MM.1S (cell line): Measurements from ENCODE around the gene RGPD3.

Source experiments
- DNase-seq: peaks from one replicate; pipeline ENCODE4 v3.0.0-alpha.2; 2015
- H2AFZ ChIP-seq: fragments of 300-600 bp; sonication (generic); 2 replicates; pipeline ENCODE4 v1.6.0; 2016; ENCODE audit warnings: antibody characterized with exemption, low read length
- H3F3A ChIP-seq: fragments of 300-600 bp; sonication (generic); 2 replicates; pipeline ENCODE4 v1.6.1; 2016; ENCODE audit warnings: mild to moderate bottlenecking, antibody characterized with exemption, low read length, moderate library complexity, mixed read lengths; ENCODE audit not compliant: insufficient read depth
- H3K27ac ChIP-seq: fragments of 300-600 bp; sonication (generic); 2 replicates; pipeline ENCODE4 v1.5.1; 2016; ENCODE audit warnings: mild to moderate bottlenecking, low read length
- H3K27me3 ChIP-seq: fragments of 300-600 bp; sonication (generic); replicated peaks from 2 replicates; pipeline ENCODE4 v1.6.0; 2016; ENCODE audit warnings: low read length; ENCODE audit not compliant: insufficient read depth
- H3K36me3 ChIP-seq: fragments of 300-600 bp; sonication (generic); replicated peaks from 2 replicates; pipeline ENCODE4 v1.6.1; 2016; ENCODE audit warnings: mild to moderate bottlenecking, low read length, mixed read lengths; ENCODE audit not compliant: insufficient read depth
- H3K4me1 ChIP-seq: fragments of 300-600 bp; sonication (generic); 2 replicates; pipeline ENCODE4 v1.6.1; 2016; ENCODE audit warnings: low read length, mixed read lengths
- H3K4me2 ChIP-seq: fragments of 300-600 bp; sonication (generic); 2 replicates; pipeline ENCODE4 v1.6.0; 2016; ENCODE audit warnings: low read depth, low read length
- H3K4me3 ChIP-seq: fragments of 300-600 bp; sonication (generic); 2 replicates; pipeline ENCODE4 v1.5.1; 2016; ENCODE audit warnings: low read length, mixed read lengths
- H3K79me2 ChIP-seq: fragments of 300-600 bp; sonication (generic); 2 replicates; pipeline ENCODE4 v1.6.1; 2016; ENCODE audit warnings: mixed run types, low read length, mixed read lengths
- H3K9ac ChIP-seq: fragments of 300-600 bp; sonication (generic); 2 replicates; pipeline ENCODE4 v1.6.1; 2016; ENCODE audit warnings: low read length, mixed read lengths
- H3K9me2 ChIP-seq: fragments of 300-600 bp; sonication (generic); replicated peaks from 2 replicates; pipeline ENCODE4 v1.6.1; 2016; ENCODE audit warnings: mild to moderate bottlenecking, low read length, mixed read lengths; ENCODE audit not compliant: insufficient read depth
- H3K9me3 ChIP-seq: fragments of 300-600 bp; sonication (generic); replicated peaks from 2 replicates; pipeline ENCODE4 v1.6.1; 2016; ENCODE audit warnings: mild to moderate bottlenecking, low read length, mixed read lengths; ENCODE audit not compliant: insufficient read depth
- H4K20me1 ChIP-seq: fragments of 300-600 bp; sonication (generic); 2 replicates; pipeline ENCODE4 v1.6.1; 2016; ENCODE audit warnings: mild to moderate bottlenecking, low read length, moderate library complexity, mixed read lengths; ENCODE audit not compliant: insufficient read depth
- EZH2 ChIP-seq: fragments of 300-600 bp; sonication (generic); optimal IDR thresholded peaks from 2 replicates; pipeline ENCODE3; 2017; ENCODE audit warnings: low read depth, mild to moderate bottlenecking, antibody characterized with exemption, low read length, mixed read lengths
- EZH2phosphoT487 ChIP-seq: fragments of 300-600 bp; sonication (generic); IDR thresholded peaks from 2 replicates; pipeline ENCODE4 v1.6.1; 2018; ENCODE audit warnings: antibody characterized with exemption, low read length
- TF ChIP-seq, protein P1 (sequence below): fragments of 300-600 bp; sonication (generic); IDR thresholded peaks from 2 replicates; pipeline ENCODE4 v1.5.1; 2016; ENCODE audit warnings: antibody characterized with exemption, low read length, mixed read lengths

RGPD3 gene

DNA sequence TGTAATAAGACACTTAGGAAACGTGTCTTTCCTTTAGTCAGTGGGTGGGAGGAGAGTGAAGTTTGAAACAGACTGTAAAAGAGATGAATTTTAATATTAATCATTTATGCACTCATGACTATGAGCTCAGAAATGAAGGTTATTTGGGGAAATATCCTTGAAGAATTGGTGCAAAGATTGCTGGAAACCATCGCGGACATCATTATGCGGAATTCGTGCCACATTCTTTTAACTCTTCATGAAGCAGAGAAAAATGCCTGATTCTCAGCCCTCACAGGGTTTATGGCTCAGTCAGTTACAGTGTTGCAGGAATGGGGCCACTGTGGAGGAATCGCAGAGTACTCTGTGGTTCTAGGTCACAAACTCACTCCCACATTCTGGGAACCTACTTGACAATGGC, 109.7 kb downstream of the RGPD3 start:
- Histone ChIP-seq H3K27ac (no peak overlapping the region), H3K36me3 (no peaks in the 10 kb centered on the region), H2AFZ (no peak overlapping the region), H3K9me2 (no peaks in the 10 kb centered on the region), H3K79me2 (no peaks in the 10 kb centered on the region), H4K20me1 (peaks cover 9% of the 10 kb centered on the region; the same call in 1 of the 2 replicates), H3F3A (peaks cover 22% of the 10 kb centered on the region), H3K9ac (no peak overlapping the region), H3K4me3 (no peak overlapping the region), H3K4me1 (peaks cover 29% of the 10 kb centered on the region), H3K4me2 (no peak overlapping the region; the same call in 1 of the 2 replicates), H3K27me3 (peaks cover 88% of the 10 kb centered on the region), H3K9me3 (no peaks in the 10 kb centered on the region)
- no peak for DNase-seq
- no peak for TF ChIP-seq EZH2
- TF ChIP-seq EZH2phosphoT487, result no peak
- TF ChIP-seq, protein P1, sequence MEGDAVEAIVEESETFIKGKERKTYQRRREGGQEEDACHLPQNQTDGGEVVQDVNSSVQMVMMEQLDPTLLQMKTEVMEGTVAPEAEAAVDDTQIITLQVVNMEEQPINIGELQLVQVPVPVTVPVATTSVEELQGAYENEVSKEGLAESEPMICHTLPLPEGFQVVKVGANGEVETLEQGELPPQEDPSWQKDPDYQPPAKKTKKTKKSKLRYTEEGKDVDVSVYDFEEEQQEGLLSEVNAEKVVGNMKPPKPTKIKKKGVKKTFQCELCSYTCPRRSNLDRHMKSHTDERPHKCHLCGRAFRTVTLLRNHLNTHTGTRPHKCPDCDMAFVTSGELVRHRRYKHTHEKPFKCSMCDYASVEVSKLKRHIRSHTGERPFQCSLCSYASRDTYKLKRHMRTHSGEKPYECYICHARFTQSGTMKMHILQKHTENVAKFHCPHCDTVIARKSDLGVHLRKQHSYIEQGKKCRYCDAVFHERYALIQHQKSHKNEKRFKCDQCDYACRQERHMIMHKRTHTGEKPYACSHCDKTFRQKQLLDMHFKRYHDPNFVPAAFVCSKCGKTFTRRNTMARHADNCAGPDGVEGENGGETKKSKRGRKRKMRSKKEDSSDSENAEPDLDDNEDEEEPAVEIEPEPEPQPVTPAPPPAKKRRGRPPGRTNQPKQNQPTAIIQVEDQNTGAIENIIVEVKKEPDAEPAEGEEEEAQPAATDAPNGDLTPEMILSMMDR, result no peak

DNA sequence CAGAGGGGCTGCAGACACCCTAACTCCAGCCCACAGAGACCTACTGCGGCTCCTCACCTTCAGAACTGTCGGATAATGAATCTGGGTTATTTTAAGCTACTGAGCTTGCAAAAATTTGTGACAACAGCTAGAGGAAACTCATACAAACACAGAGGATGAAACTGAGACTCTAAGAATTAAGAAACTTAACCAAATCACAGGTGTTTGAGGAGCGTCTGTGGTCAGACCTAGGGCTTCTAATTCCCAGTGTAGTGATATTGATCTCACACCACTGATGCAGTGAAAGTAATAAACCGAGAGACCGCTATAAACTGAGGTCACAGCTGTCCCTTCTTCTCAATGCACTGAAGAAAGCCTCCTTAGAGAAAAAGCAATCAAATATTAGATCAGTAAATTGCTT, 110.1 kb downstream of the RGPD3 start:
- peak; percentile 89; the same call in 1 of the 2 replicates for TF ChIP-seq EZH2phosphoT487
- TF ChIP-seq, protein P1, result no peak
- H3K4me2 ChIP-seq, result peak overlapping the region; percentile 64

DNA sequence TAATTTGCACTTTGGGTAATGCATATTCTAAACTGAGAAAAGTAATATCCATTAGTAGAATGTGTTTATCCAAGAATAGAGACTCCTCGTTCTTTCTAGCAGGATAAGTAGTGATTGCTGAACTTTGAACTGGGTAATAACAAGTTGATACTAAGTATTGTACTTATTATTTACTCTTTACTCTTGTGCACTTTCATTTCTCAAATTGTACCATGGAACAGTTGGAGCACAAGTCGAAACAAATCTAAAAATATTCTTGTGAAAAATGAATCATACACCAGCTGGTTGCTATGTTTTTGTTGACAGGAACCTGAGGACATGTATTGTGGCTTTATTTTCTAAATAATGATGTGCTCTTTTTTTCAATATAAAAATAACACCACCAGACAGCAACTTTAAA, 111.9 kb downstream of the RGPD3 start:
- Histone ChIP-seq H3K4me2 (peak overlapping the region; percentile 14; the same call in 1 of the 2 replicates), H3F3A (peaks cover 22% of the 10 kb centered on the region), H3K9me3 (no peaks in the 10 kb centered on the region), H2AFZ (no peak overlapping the region), H3K27me3 (peaks cover 79% of the 10 kb centered on the region), H3K79me2 (no peaks in the 10 kb centered on the region), H3K4me1 (peaks cover 29% of the 10 kb centered on the region), H3K4me3 (no peak overlapping the region), H4K20me1 (peaks cover 9% of the 10 kb centered on the region; the same call in 1 of the 2 replicates), H3K9me2 (no peaks in the 10 kb centered on the region), H3K27ac (no peak overlapping the region), H3K36me3 (no peaks in the 10 kb centered on the region), H3K9ac (no peak overlapping the region)
- TF ChIP-seq EZH2phosphoT487, result no peak
- DNase-seq, result peak; percentile 45

More for the DNA sequence above, 110.1 kb downstream of the RGPD3 start:
- Histone ChIP-seq H4K20me1 (peaks cover 9% of the 10 kb centered on the region; the same call in 1 of the 2 replicates), H3F3A (peaks cover 22% of the 10 kb centered on the region), H3K9me3 (no peaks in the 10 kb centered on the region), H3K36me3 (no peaks in the 10 kb centered on the region), H3K9ac (no peak overlapping the region), H3K4me3 (no peak overlapping the region), H3K27ac (no peak overlapping the region), H3K9me2 (no peaks in the 10 kb centered on the region), H3K79me2 (no peaks in the 10 kb centered on the region), H3K27me3 (peaks cover 87% of the 10 kb centered on the region), H3K4me1 (peaks cover 29% of the 10 kb centered on the region), H2AFZ (no peak overlapping the region)
- peak; percentile 96 for DNase-seq

DNA sequence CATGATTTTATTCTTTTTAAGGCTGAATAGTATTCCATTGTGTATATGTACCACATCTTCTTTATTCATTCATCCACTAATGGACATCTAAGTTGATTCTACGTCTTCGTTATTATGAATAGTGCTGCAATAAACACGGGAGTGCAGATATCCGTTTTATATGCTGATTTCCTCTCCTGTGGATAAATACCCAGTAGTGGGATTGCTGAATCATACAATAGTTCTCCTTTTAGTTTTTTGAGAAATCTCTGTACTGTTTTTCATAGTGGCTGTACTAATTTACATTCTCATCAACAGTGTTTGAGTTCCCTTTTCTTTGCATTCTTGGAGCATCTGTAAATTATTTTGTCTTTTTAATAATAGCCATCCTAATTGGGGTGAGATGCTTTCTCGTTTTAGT, 114.5 kb downstream of the RGPD3 start:
- Histone ChIP-seq H3F3A (peaks cover 17% of the 10 kb centered on the region), H3K4me1 (peaks cover 24% of the 10 kb centered on the region)
- DNase-seq, result no peak

More for the DNA sequence above, 114.5 kb downstream of the RGPD3 start:
- Histone ChIP-seq H3K4me3 (no peak overlapping the region), H3K9me2 (no peaks in the 10 kb centered on the region), H3K9ac (no peak overlapping the region), H3K9me3 (no peaks in the 10 kb centered on the region), H3K4me2 (no peak overlapping the region), H3K27me3 (peaks cover 62% of the 10 kb centered on the region), H2AFZ (no peak overlapping the region), H3K27ac (no peak overlapping the region), H3K79me2 (no peaks in the 10 kb centered on the region), H3K36me3 (no peaks in the 10 kb centered on the region), H4K20me1 (peaks cover 4% of the 10 kb centered on the region; the same call in 1 of the 2 replicates)
- TF ChIP-seq, protein P1, result no peak
- TF ChIP-seq EZH2phosphoT487, result no peak
- no peak for TF ChIP-seq EZH2
